GM18517 (cell line): ENCODE results near the gene ROBO1.

ENCODE experiments used
- ATAC-seq: cut with Tn5 transposase; IDR thresholded peaks from one replicate; pipeline ENCODE4 v1.9.1; 2021; ENCODE audit warnings: mild to moderate bottlenecking, moderate library complexity; ENCODE audit not compliant: unreplicated experiment

Gene ROBO1

DNA sequence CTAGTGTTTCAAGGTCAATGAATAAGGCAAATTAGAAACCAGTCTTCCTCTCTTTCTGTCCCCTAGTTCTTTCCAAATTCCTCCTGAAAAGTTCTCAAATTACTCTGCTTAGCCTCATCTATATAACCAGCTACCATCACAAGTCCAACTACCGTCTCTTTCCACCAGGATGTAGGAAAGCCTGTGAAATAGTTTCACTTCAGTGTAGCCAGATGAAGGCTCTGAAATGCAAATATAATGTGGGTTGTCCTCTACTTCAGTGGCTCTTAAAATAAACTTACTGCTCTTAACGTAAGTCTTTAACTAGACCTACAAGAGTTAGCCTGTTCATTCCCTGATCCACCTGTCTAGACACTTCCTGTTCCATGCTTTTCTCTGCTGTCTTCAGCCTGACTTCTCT is 827.7 kb downstream of the ROBO1 start:
- no peak for ATAC-seq

DNA sequence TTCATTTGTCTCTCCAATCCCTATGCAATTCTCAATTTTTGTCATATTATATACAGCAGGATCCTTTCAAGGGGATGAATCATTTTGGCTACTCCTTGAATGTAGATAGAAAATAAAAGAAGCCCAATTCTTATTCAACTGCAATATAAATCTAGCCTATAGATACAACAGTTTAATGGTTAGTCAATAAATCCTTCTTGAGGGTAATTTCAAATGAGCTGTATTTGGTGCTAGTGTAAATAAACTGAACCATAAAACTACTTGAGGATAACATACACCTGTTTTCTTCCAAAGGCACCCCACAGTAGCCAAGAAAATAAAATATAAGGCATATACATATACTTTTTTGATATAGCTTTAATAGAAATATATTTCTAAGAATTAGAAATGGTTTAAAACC is 830.3 kb downstream of the ROBO1 start:
- no peak for ATAC-seq

DNA sequence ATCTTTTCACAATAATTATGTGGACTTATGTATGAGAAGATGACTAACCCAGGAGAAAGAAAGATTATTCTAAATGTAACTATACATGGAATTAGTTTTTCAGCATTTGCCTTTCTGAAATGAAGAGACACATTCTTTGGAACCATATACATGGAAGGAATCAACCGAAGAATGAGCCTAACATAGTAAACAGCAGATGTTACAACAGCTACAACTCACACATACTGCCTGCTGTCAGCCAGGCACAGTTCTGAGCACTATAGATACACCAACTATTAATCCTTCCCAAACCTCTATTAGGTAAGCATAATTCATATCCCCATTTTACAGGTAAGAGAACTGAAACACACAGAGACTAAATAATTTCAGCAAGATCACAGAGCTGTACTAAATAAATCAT is 840.0 kb downstream of the ROBO1 start:
- no peak for ATAC-seq

DNA sequence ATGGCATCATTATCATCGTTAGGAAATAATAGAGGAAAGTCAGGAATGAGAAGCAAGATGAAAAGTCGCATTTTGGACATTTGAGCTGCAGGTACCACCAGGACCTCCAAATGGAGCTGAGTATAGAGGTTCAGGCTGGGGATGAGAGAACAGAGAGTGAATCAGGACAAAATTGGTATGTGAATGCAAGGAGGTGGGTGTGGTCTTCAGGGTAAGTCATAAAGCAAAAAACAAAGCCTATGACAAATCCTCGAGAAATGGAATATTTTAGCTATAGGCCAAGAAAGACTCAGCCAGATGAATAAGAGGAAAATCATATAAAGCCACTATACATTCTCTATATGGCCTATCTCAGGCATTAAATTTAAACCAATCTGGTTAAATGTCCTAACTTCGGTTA is 841.3 kb downstream of the ROBO1 start:
- no peak for ATAC-seq

DNA sequence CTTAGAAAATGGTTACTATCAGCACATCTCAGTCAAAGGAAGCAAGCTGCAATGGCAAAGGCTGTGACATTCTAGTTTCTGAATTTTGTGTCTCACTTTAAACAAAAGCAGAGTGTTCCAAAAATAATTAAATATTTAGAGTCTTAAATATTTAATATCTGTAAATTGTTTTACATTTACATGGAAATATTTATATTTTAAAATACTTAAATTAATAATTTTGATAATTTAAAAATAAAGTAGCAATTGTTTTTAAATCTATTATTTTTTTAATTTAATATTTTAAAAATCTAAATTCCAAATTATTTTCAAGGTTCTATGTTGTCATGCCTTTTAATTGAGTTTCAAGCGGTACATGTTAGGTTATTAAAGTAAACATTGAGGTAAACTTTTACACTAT is 843.1 kb downstream of the ROBO1 start:
- ATAC-seq = no peak

DNA sequence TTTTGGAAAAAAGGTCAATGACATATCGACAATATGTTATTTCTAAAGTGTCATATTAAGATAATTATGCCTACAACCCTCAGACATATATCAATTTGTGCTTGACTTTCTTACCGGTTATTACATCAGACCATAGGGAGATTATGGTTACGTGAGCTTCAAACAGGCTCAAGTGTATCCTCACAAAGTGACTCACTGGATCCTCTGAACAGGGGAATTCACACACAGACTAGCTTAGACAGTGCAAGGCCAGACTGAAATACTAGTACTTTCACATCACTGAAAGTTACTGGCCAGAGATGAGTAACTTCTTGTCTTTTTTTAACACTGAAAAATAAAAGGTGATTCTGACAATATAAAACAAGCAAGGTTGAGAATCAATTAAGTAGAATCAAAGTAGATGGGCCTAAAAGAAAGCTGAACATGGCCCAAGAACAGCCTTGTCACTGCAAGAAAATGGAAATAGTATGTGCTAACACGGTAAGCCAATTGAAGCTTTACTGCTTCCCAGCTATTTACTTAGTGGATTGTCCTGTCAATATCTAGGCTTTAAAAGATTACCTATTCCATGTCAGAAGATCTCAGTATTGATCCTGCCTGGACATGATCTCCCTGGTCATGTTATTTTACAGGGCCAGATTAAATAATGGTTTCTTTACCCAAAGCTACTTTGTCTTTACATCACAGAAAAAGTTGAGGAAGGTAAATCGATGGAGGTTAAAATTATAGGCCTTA is 848.6 kb downstream of the ROBO1 start:
- ATAC-seq = no peak

DNA sequence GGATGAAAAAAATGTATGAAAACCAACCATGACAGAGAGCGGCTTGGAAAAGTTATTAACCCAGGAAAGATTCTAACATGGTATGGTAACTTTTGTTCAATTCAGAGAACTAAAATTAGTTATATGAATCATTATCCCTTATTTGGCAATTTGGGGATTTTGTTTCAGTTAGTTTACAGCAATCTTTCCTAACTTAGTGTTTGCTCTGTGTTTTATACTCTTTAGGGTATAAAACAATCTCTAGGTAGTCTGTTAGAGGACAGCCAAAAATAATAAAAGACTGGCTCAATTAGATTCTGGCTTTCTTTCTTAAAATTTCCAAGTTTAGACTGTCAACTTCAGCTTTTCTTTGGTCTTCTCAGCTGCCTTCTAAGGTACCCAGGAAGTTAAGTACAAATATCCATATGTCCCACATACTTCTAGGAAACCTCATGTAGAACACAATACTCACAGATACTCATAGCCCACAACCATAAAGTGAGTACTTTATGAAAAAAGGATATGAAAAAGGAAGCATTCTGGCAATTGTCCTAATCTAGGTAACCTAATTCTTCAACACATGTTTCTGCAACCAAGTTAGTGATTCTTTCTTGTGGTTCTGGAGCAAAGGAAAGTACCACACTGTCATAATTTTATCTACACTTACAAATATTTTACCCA is 849.3 kb downstream of the ROBO1 start:
- no peak for ATAC-seq

DNA sequence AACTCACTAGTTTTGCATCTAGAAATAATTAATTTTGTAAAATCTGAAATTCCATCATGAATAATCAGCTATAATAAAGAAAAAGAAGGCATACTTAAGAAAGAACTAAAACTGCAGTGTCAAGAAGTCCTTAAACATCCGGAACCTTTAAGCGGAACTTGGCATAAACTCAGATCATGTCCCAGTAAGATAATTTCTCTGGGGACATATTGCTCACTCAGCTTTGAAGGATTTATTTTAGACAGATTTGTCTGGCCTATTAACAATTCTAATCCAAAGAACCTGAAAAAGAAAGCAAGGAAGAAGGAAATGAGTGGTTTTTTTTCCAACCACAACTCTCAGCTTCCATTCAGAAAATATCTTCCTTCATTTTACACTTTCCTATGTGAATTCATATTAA is 850.3 kb downstream of the ROBO1 start:
- ATAC-seq = no peak

DNA sequence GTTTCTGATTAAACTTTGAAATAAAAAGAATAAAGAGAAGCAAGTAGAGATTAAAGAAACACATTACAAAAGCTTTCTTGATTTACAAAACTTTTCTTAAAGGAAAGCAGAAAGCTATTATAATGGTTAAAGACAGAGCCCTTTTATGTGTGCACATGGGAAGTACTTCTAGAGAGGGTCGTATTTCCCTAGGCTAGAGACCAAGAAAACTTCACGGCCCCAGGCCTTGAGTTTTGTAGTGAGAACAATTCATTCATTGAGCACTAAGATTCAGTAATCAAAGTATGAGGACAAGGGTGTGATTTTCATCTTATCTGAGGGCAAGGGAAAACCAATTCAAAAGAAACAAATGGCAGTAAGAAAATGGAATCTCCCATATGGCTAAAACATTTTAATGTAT is 854.1 kb downstream of the ROBO1 start:
- ATAC-seq = no peak

DNA sequence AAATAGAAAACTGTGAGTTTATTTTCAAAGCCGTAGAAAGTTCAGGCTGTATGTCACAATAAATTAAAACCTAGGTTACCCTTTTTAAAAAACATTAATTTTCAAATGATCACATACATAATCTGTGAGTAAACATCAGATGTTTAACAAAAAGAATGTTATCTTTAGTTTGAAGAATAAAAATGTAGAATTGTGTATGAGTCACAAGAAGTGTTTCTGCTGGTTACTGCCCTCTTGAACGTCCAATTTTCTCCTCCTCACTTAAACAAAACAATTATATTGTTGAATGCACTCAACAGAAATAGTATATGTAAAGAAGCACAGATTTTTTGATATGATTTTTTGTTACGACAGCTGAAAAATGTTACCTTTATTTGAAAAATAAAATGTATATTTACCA is 855.1 kb downstream of the ROBO1 start:
- no peak for ATAC-seq

DNA sequence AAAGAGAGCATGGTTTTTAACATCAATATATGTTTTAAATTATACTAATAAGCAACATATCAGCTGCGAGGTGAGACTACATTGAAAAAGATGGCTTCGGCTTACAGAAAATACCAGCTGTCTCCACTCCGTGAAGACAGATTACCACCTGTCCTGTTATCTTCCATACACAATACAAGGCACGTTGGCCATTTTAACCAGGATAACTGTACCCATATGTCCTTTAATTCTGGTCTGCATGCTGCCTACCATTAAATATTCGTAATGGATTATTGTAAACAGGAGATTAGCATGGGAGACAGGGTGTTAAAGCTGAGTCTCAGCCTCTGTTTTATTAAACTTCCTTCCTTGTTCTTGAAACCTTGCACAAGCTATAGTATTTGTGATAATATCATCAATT is 855.5 kb downstream of the ROBO1 start:
- ATAC-seq = no peak

DNA sequence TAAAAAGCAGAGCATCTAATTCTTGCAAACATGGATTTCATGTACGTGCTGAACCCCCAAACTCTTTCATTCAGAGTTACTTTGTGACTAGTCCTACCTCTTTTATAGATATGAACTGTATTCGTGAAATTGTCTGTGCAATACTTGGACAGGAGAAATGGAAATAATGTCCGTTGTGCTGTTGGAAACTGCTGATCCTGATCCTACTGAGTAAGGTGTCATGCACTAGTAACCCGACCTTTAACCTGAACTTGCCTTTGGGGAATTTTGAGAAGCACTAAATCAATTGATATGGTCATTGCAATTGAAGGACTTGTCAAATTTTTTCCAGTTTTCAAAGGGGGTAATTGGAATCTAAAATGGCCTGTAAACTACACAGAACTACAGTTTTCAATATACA is 856.4 kb downstream of the ROBO1 start:
- ATAC-seq = no peak

DNA sequence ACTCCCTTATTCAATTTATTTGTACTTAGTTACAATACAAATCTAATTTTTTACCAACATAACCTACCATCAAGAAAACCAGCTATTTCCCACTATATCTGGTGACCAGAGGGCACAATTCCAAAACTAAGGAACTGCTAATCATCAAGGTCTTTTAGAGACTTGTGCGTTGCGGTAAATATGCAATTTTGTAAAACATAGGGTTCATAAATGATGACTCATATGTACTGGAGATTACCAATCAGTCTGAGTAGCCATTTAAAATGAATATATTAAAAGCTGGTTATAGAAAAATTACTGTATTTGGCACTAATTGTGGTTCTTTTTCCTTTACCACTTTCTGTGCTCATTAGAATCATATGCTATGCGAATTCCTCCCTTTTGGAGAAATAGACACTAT is 859.6 kb downstream of the ROBO1 start:
- ATAC-seq = no peak

DNA sequence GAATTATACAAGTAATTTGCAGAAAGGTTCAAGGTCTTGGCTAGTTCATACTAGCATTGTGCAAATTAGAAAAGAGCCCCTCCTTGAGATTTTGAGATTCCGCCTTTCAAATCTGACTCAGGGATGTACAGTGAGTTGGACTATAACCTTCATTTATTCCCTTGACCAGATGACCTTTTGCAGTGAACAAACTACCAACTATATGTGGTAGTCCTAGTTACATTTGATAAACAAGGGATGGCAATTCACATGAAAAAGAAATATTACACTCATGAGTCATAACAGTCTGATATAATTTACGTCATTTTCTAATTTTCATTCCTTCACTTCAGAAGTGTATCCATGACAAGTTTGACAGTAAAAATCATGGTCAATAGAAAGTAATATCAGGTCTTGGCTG is 860.4 kb downstream of the ROBO1 start:
- no peak for ATAC-seq

DNA sequence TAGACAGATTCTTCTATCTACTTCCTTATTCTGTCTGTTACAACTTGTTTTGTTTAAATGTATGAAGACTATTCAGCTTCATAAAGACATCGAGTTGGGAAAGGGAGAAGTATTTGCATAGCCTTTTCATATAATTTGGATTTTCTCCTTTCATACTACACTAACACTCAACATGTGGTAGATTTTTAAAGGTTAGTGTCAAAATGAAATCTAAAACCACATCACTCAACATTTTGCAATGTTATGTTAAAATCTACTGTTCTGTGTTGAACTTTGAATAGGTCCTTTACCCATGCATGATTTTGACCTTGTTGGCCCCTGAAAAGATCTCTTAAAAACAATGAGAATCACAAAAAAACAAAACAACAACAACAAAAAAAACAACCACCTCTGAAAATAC is 860.9 kb downstream of the ROBO1 start:
- ATAC-seq = no peak

DNA sequence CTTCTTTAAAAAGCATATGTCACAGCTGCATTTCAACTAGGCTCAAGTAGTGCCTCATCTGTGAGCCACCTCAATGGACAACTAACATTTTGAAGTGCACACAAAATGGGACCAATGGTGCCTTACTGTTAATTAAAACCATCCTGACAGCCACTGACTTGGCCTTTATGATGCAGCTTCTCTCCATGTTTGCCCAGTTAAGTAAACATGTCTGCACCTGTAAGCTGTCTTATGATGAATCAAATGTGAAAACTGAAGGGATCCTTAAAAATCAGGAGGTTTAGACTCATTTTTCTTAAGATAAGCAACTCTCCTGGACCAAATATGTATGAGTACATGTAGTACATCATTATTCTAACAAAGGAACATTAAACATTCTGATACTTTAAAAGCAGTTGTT is 861.6 kb downstream of the ROBO1 start:
- ATAC-seq = no peak

DNA sequence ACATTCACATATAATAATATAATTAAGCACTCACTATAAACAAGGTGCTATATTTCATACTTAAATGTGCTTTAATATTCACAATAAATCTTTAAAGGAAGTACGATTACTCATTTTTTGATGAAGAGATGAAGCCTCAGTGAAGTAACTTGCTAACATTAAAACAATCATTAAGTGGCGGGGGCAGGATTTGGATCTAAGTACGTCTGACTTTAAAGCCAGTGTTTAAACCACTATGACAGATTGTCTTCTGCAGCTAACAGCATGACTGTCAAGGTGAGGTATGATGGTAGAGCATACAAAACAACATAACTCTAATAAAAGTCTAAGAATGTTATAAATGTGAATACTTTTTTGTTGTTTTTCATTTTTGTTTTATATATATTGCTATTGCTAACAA is 862.1 kb downstream of the ROBO1 start:
- no peak for ATAC-seq

DNA sequence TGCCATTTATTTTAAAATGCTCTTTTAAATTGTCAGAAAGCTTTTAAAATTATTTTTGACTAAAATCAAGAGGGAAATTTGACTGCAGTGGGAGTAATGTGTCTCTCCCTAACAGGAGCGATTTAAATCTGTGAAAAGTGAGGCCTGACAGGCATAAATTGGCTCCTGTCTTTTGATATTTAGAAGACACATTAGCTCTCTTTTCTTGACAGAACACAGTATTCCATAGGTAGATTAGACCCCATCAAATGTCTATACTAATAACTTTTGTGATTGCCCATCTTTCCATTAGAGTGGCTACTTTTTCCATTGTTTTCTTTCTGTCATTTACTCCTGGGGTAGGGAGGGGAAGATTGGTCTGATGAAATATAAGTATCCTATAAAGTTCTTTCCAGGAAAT is 866.3 kb downstream of the ROBO1 start:
- ATAC-seq = no peak

DNA sequence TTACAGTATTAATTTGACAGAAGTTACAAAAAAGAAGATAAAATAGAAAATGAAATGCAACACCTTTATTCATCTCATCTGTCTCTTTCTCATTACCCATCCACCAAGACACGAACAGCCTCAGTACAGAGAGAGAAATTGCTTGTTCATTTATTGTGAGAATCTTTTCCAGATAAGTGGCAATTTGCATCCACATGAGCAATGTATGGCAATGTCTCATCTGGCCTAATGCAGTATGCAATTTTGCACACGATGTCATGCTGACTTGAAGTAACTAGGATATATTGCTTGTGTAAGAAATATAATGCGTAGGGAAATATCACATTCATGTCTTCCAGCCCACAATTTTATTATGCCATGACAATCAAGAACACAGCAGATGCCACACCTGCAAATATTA is 866.9 kb downstream of the ROBO1 start:
- no peak for ATAC-seq

DNA sequence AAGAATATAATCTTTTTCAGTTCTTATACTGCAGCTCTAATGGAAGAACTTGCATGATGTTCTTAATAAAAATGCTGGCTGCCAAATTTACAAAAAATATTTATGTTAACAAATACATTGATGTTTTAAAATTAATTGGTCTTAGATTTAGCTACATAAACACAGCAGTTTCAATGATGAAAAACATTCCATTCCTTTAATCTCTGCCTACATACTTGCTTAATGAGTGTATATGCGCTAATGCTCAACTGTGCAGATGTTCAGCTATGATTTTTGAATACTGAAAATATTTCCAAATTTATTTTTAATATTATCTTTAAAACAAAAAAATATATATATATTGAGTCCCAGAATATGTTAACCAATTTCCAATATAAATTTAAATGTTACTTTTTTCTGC is 867.4 kb downstream of the ROBO1 start:
- no peak for ATAC-seq

DNA sequence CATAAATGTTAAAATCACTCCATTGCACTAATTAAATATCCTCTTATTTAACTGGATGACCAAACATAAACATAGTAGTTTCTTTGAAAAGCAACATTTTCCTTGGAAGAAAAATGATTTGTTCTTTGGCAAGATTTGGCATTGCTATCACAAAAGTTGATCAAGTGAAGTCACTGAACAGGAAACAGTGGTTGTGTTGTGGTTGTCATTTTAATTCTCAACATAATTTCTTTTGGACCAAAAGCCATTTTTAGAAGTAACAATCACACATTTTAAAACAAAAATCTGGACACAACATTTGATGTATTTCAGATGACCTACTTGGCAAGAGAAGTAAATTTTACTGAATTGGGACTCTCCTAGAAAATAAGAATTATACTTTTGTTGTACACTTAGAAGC is 872.3 kb downstream of the ROBO1 start:
- no peak for ATAC-seq

DNA sequence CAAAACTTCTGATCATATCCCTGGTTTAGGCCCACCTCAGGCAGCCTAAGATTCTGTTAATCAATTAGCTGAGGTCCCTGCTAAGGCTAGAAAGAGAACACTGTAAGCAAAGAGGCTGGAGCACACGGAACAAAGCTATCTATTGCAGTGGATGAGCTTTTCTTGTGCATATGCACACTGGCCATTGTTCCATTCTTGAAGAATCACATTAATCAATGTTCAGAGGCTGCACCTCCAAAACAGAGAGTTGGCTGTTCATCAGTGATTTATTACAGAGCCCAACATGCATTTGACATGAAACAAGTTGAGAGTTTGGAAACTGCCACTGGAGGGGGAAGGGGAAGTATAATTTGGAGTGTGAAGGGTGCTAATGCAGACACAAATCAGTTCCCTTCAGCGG is 873.0 kb downstream of the ROBO1 start:
- ATAC-seq = no peak

DNA sequence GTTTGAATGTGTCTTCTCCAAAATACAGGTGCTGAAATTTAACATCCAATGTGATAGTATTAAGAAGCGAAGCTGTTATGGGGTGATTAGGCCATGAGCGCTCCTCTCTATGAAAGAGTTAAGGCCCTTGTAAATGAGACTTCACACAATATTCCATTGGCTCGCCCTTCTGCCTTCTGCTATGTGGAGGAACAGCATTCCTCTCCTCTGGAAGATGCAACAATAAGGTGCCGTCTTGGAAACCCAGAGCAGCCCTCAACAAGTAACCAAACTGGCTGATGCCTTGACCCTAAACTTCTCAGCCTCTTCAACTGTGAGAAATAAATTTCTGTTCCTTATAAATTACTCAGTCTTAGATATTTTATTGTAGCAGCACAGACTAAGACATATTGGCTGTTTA is 874.6 kb downstream of the ROBO1 start:
- ATAC-seq = no peak
